Measurements from ENCODE around the gene MRGPRF.

DNA sequence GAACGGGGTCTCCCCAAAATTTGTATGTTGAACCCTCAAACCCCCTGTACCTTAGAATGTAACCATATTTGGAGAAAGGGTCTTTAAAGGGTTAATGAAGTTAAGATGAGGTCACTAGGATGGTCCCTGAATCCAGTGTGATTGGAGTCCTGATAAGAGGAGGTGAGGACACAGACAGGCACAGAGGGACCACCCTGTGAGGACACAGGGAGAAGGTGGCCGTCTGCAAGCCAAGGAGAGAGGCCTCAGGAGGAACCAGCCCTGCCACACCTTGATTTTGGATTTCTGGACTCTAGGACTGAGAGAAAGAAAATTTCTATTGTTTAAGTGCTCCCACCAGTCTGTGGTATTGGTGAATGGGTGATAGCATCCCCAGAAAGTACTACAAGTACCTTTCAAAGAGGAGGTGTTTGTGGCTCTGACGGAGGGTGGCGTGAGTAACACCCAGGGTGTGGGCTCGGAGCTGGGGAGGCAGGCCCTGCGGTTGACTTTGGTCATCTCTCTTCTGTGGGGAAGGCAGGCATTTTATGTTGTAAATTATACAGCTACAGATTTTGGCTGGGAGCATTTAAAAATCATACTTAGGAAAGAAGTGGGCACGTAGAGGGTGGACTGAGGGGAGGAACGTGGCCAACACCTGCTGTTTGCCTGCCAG lies 13.8 kb downstream of the MRGPRF start:
- TF ChIP-seq, protein P1, sequence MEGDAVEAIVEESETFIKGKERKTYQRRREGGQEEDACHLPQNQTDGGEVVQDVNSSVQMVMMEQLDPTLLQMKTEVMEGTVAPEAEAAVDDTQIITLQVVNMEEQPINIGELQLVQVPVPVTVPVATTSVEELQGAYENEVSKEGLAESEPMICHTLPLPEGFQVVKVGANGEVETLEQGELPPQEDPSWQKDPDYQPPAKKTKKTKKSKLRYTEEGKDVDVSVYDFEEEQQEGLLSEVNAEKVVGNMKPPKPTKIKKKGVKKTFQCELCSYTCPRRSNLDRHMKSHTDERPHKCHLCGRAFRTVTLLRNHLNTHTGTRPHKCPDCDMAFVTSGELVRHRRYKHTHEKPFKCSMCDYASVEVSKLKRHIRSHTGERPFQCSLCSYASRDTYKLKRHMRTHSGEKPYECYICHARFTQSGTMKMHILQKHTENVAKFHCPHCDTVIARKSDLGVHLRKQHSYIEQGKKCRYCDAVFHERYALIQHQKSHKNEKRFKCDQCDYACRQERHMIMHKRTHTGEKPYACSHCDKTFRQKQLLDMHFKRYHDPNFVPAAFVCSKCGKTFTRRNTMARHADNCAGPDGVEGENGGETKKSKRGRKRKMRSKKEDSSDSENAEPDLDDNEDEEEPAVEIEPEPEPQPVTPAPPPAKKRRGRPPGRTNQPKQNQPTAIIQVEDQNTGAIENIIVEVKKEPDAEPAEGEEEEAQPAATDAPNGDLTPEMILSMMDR (IDR thresholded peaks at IDR 0.05) = no peak
- no peak for TF ChIP-seq ZFX (IDR thresholded peaks at IDR 0.05; ENCODE audit: borderline replicate concordance)

Measured in 22Rv1 (cell line).